ENCODE data around the gene PHAF1. TPM values are rescaled to one million over a fixed set of nuclear protein-coding genes. Genes with fewer than 3 reads are reported as not detected.

The PHAF1 gene
- total and polyA plus RNA-seq, 2 of the 8 experiments (the other 6 are each of a cell fraction or from before 2014, with no cell fraction given): 18.6 to 26.4 TPM

DNA sequence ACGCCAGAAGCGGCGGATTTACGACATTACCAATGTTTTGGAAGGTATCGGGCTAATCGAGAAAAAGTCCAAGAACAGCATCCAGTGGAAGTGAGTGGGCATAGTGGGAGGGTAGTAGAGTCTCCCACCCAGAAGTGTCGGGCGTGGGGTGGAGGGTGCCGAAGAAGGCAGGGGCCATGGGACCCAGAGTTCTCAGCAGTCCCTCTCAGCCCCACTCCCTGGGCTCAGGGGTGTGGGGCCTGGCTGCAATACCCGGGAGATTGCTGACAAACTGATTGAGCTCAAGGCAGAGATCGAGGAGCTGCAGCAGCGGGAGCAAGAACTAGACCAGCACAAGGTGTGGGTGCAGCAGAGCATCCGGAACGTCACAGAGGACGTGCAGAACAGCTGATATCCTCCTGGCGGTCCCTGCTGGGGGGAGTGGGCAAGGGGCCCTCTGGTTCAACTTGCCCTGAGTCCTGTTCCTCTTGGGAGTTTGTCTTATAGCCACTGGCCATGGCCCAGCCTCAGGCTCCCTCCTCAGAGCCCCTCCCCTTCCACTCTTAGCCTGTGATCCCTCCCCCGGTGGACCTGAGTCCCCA, 83.1 kb downstream of the PHAF1 start (continued):
- no peak for TF ChIP-seq HDAC6 (IDR thresholded peaks at IDR 0.05; ENCODE audit: low read depth, low read length)
- TF ChIP-seq CEBPB (IDR thresholded peaks at IDR 0.05; ENCODE audit: low read depth, low read length): no peak
- TF ChIP-seq, protein P1, sequence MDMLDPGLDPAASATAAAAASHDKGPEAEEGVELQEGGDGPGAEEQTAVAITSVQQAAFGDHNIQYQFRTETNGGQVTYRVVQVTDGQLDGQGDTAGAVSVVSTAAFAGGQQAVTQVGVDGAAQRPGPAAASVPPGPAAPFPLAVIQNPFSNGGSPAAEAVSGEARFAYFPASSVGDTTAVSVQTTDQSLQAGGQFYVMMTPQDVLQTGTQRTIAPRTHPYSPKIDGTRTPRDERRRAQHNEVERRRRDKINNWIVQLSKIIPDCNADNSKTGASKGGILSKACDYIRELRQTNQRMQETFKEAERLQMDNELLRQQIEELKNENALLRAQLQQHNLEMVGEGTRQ (IDR thresholded peaks at IDR 0.05; ENCODE audit: low read length): no peak
- TF ChIP-seq POLR2AphosphoS5 (IDR thresholded peaks at IDR 0.05; ENCODE audit: low read depth, low read length): no peak
- no peak for TF ChIP-seq SIX5 (IDR thresholded peaks at IDR 0.05; ENCODE audit: low read depth, low read length)
- TF ChIP-seq CBX5 (IDR thresholded peaks at IDR 0.05; ENCODE audit: low read depth, low read length): no peak
- TF ChIP-seq NRF1 (IDR thresholded peaks at IDR 0.05; ENCODE audit: low read depth, low read length): no peak
- TF ChIP-seq, protein P2, sequence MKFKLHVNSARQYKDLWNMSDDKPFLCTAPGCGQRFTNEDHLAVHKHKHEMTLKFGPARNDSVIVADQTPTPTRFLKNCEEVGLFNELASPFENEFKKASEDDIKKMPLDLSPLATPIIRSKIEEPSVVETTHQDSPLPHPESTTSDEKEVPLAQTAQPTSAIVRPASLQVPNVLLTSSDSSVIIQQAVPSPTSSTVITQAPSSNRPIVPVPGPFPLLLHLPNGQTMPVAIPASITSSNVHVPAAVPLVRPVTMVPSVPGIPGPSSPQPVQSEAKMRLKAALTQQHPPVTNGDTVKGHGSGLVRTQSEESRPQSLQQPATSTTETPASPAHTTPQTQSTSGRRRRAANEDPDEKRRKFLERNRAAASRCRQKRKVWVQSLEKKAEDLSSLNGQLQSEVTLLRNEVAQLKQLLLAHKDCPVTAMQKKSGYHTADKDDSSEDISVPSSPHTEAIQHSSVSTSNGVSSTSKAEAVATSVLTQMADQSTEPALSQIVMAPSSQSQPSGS (IDR thresholded peaks at IDR 0.05; ENCODE audit: low read length): no peak

Measured in H1 (cell line).